HepG2 (cell line): ENCODE results near the gene FZD4. TPM values are rescaled to one million over a fixed set of nuclear protein-coding genes. Genes with fewer than 3 reads are reported as not detected.

ENCODE experiments used
- ATAC-seq: fragments of 200-7000 bp; cut with Tn5 transposase; 3 replicates; pipeline ENCODE4 v1.9.1; 2020; ENCODE audit warnings: mild to moderate bottlenecking, moderate library complexity
- BruUV-seq: library from RNA; stranded (reverse); fragments of 400-500 nt; replicated peaks from 2 replicates; lab custom pipeline; 2021; lab: Mats Ljungman, UMichigan
- CTCF ChIA-PET: fragments of 300-600 bp; formaldehyde crosslinking; extraction: SDS; loops from one replicate; lab custom pipeline; 2021; ENCODE audit warnings: low total read pairs, inconsistent platforms, low intra/inter-chr PET ratio; lab: Yijun Ruan, JAX
- POLR2A ChIA-PET: fragments of 350-600 bp; sonication (Branson Sonifier 250); formaldehyde crosslinking; loops from one replicate; lab custom pipeline; 2020; ENCODE audit warnings: antibody characterized with exemption, inconsistent platforms; lab: Yijun Ruan, JAX
- DNase-seq: peaks from one replicate; pipeline ENCODE4 v3.0.0-alpha.2; 2015; ENCODE audit warnings: low spot score
- FAIRE-seq: peaks from 3 replicates; lab custom pipeline; 2011; peaks lifted over from hg19 to GRCh38; lab: Jason Lieb, UNC
- H2AFZ ChIP-seq: one replicate; pipeline ENCODE4 v1.6.1; 2011; ENCODE audit warnings: low read length, inconsistent platforms
- H3K27ac ChIP-seq: fragments of 300-600 bp; 3 replicates; pipeline ENCODE4 v1.8.0; 2011; ENCODE audit warnings: mixed run types, mild to moderate bottlenecking, mixed read lengths, low read length, inconsistent platforms; ENCODE audit not compliant: insufficient read depth; ENCODE audit errors: extremely low read length
- H3K27me3 ChIP-seq, 2 experiments: fragments of 200-600 bp in 1 of 2; 2 replicates in 1 of 2; 3 replicates in 1 of 2; pipeline versions ENCODE4 v1.6.0 to v1.8.0; 2011; ENCODE audit warnings: low read length in 2 of 2, mild to moderate bottlenecking in 2 of 2, moderate library complexity in 2 of 2, inconsistent platforms in 1 of 2; ENCODE audit not compliant: insufficient read depth in 2 of 2, control insufficient read depth in 1 of 2
- H3K36me3 ChIP-seq, 2 experiments: fragments of 200-600 bp in 1 of 2; replicated peaks in 1 of 2; 2 replicates in 1 of 2; 3 replicates in 1 of 2; pipeline versions ENCODE4 v1.5.1 to v1.8.0; 2011; ENCODE audit warnings: low read length in 2 of 2, inconsistent platforms in 1 of 2; ENCODE audit not compliant: insufficient read depth in 2 of 2, control insufficient read depth in 1 of 2
- H3K4me1 ChIP-seq: 2 replicates; pipeline ENCODE4 v1.5.1; 2012; ENCODE audit warnings: low read length, inconsistent platforms; ENCODE audit not compliant: insufficient read depth
- H3K4me2 ChIP-seq: 2 replicates; pipeline ENCODE4 v1.6.0; 2011; ENCODE audit warnings: low read depth, low read length, inconsistent platforms
- H3K4me3 ChIP-seq, 3 experiments: fragments of 200-600 bp in 1 of 3; sonication (generic), shearing (Covaris generic) in 1 of 3; replicated peaks in 1 of 3; 2 replicates each; pipeline ENCODE4 v1.5.1; 2011 to 2016; ENCODE audit warnings: low read length in 3 of 3, inconsistent platforms in 2 of 3, low read depth in 2 of 3, mild to moderate bottlenecking in 2 of 3, control low read depth in 1 of 3, mixed read lengths in 1 of 3; ENCODE audit not compliant: insufficient read depth in 1 of 3
- H3K79me2 ChIP-seq: one replicate; pipeline ENCODE4 v1.6.1; 2011; ENCODE audit warnings: low read length, inconsistent platforms; ENCODE audit not compliant: insufficient read depth
- H3K9ac ChIP-seq: 2 replicates; pipeline ENCODE4 v1.6.0; 2011; ENCODE audit warnings: mild to moderate bottlenecking, low read depth, low read length, inconsistent platforms; ENCODE audit not compliant: insufficient read depth
- H3K9me3 ChIP-seq: 2 replicates; pipeline ENCODE4 v1.5.1; 2012; ENCODE audit warnings: mild to moderate bottlenecking, low read length
- H4K20me1 ChIP-seq: 2 replicates; pipeline ENCODE4 v1.6.0; 2011; ENCODE audit warnings: inconsistent platforms, mild to moderate bottlenecking, low read length, moderate library complexity; ENCODE audit not compliant: insufficient read depth
- ATF6 ChIP-seq: sonication (generic); formaldehyde crosslinking; conservative IDR thresholded peaks from 2 replicates; pipeline ENCODE4 v1.4.0; 2020; ENCODE audit warnings: missing genetic modification reagents
- BCLAF1 ChIP-seq: fragments of 450-650 bp; IDR thresholded peaks from 2 replicates; pipeline ENCODE4 v1.6.1; 2017; ENCODE audit warnings: mild to moderate bottlenecking
- HNF4A ChIP-seq: sonication (generic); formaldehyde crosslinking; IDR thresholded peaks from 2 replicates; pipeline ENCODE4 v1.4.0; 2020; ENCODE audit warnings: missing genetic modification reagents
- JUND ChIP-seq: sonication (generic); formaldehyde crosslinking; IDR thresholded peaks from 2 replicates; pipeline ENCODE4 v1.8.0; 2022; ENCODE audit warnings: mild to moderate bottlenecking, missing genetic modification reagents
- KAT2B ChIP-seq: fragments of 150-350 bp; IDR thresholded peaks from 2 replicates; pipeline ENCODE4 v1.6.1; 2014; ENCODE audit warnings: low read depth, low read length, borderline replicate concordance
- SMARCE1 ChIP-seq: fragments of 450-650 bp; IDR thresholded peaks from 2 replicates; pipeline ENCODE4 v1.6.1; 2017; ENCODE audit warnings: borderline replicate concordance
- TBX2 ChIP-seq: sonication (generic); formaldehyde crosslinking; IDR thresholded peaks from 2 replicates; pipeline ENCODE4 v1.5.0; 2020; ENCODE audit warnings: missing genetic modification reagents, mild to moderate bottlenecking, borderline replicate concordance
- ZMAT3 ChIP-seq: sonication (generic); formaldehyde crosslinking; conservative IDR thresholded peaks from 2 replicates; pipeline ENCODE4 v1.7.0; 2021; ENCODE audit warnings: missing genetic modification reagents
- ZNF121 ChIP-seq: sonication (generic); formaldehyde crosslinking; IDR thresholded peaks from 2 replicates; pipeline ENCODE4 v1.5.0; 2020; ENCODE audit warnings: mild to moderate bottlenecking, missing genetic modification reagents
- ZNF329 ChIP-seq: sonication (generic); formaldehyde crosslinking; IDR thresholded peaks from 2 replicates; pipeline ENCODE4 v1.9.0; 2021; ENCODE audit warnings: low read depth, mild to moderate bottlenecking, missing genetic modification reagents
- ZNF382 ChIP-seq: sonication (generic); formaldehyde crosslinking; IDR thresholded peaks from 2 replicates; pipeline ENCODE4 v1.5.0; 2020; ENCODE audit warnings: missing genetic modification reagents, mild to moderate bottlenecking, borderline replicate concordance
- ZNF569 ChIP-seq: sonication (generic); formaldehyde crosslinking; IDR thresholded peaks from 2 replicates; pipeline ENCODE4 v1.5.0; 2020; ENCODE audit warnings: mild to moderate bottlenecking, missing genetic modification reagents, moderate library complexity, borderline replicate concordance
- ZNF761 ChIP-seq: sonication (generic); formaldehyde crosslinking; conservative IDR thresholded peaks from 2 replicates; pipeline ENCODE4 v1.4.0; 2020; ENCODE audit warnings: mild to moderate bottlenecking, missing genetic modification reagents
- ZNF768 ChIP-seq: sonication (generic); formaldehyde crosslinking; IDR thresholded peaks from 2 replicates; pipeline ENCODE4 v1.4.0; 2020; ENCODE audit warnings: missing genetic modification reagents
- WGBS: methylation state at CpG from one replicate; pipeline ENCODE4 v1.1.6; 2017; ENCODE audit warnings: low lambda C conversion rate; 5-methylcytosine and 5-hydroxymethylcytosine counted together
- in situ Hi-C: cut with HindIII; loops from 2 replicates; pipeline ENCODE4 v1.10.0; 2017; ENCODE audit warnings: low pct_unique_long_range_greater_than_20kb; ENCODE audit not compliant: extremely low pct_ligation_motif_present
- intact Hi-C: fragments of 100-400 bp; cut with micrococcal nuclease; formaldehyde crosslinking; loops from one replicate; pipeline ENCODE4 v1.10.0; 2022; ENCODE audit not compliant: unreplicated experiment
- polyA plus RNA-seq, 8 experiments: library from polyadenylated mRNA; depleted of rRNA in 3 of 8; stranded (reverse) in 7 of 8; unstranded in 1 of 8; fragments of >200 nt; fragmentation: Illumina TruSeq in 4 of 8; extraction: Trizol in 4 of 8; gene quantifications; 2 replicates each; pipeline versions ENCODE4 v1.2.1 to v1.2.3, GENCODE V29; 2011 to 2016; ENCODE audit warnings: low read depth in 4 of 8, missing spikeins in 1 of 8, mixed read lengths in 1 of 8; ENCODE audit not compliant: insufficient read depth in 1 of 8
- total RNA-seq, 5 experiments: library from RNA; depleted of rRNA; stranded (reverse); fragments of >200 nt; fragmentation: Illumina TruSeq; extraction: Trizol; gene quantifications; 2 replicates each; pipeline ENCODE4 v1.2.3, GENCODE V29; 2016; ENCODE audit warnings: low read depth in 1 of 5
- TF ChIP-seq, protein P1 (sequence below): sonication (generic); formaldehyde crosslinking; IDR thresholded peaks from 2 replicates; pipeline ENCODE4 v1.4.0; 2020; ENCODE audit warnings: missing genetic modification reagents

Gene FZD4
- total and polyA plus RNA-seq, 2 of the 13 experiments (the other 11 are each of a cell fraction or from before 2014, with no cell fraction given) = 46.5 to 70.4 TPM

DNA sequence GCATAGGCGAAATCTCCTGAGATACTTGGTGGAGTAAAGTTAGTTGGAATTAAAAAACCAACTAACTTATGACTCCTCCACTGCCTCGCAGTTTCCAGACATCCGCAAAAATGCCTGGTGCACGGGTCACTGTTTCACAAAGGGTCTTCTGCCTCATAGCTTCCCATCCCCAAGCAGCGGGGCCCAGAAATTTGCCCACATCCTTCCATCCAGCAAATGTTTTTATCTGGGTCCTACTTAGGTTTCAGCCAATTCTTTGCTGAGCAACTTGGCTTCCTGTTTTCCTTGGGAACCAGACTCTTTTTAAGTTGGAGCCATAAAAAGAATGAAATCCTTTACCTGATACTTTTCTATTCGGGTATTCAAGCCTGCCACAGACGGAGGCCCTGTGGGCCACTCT is 36.2 kb downstream of the FZD4 start:
- Histone ChIP-seq H3K79me2 (no peaks in the 10 kb centered on the region), H3K9ac (no peak overlapping the region), H4K20me1 (no peaks in the 10 kb centered on the region), H3K27ac (no peak overlapping the region), H2AFZ (no peak overlapping the region), H3K9me3 (no peaks in the 10 kb centered on the region), H3K4me3 (no peak overlapping the region), H3K27me3 (no peaks in the 10 kb centered on the region), H3K4me1 (peaks cover 9% of the 10 kb centered on the region), H3K4me2 (no peak overlapping the region), H3K36me3 (no peaks in the 10 kb centered on the region)
- in situ Hi-C loops = no loop called here
- intact Hi-C loops = loop anchor here (1.0 kb wide), 1 partner anchor 49 kb away; no protein-coding TSS in a partner anchor
- DNase-seq (no peak), ATAC-seq (no peak), FAIRE-seq (no peak)
- no TSS peak for BruUV-seq
- POLR2A ChIA-PET = no interaction called here
- CTCF ChIA-PET = interaction anchor here (0.9 to 3.6 kb wide), 2 partner anchors 49 to 463 kb away, joined by 3 to 25 read pairs; no protein-coding TSS in a partner anchor
- 48% methylated on average over 7 of the region's 7 CpGs for WGBS
- no peak for TF ChIP-seq ZNF761 (CRISPR knock-in tag)
- no peak for TF ChIP-seq ZNF121 (CRISPR knock-in tag)
- TF ChIP-seq KAT2B = no peak
- no peak for TF ChIP-seq ZNF569 (CRISPR knock-in tag)
- TF ChIP-seq SMARCE1 = no peak
- no peak for TF ChIP-seq ZNF382 (CRISPR knock-in tag)

- in situ Hi-C loops (no loop called here), intact Hi-C loops (no loop called here)
- Histone ChIP-seq H3K27me3 (no peaks in the 10 kb centered on the region), H3K4me2 (no peak overlapping the region), H3K4me1 (peaks cover 4% of the 10 kb centered on the region), H3K9ac (no peak overlapping the region), H2AFZ (no peak overlapping the region), H3K36me3 (no peaks in the 10 kb centered on the region), H3K9me3 (no peaks in the 10 kb centered on the region), H3K27ac (no peak overlapping the region), H3K79me2 (no peaks in the 10 kb centered on the region), H3K4me3 (no peak overlapping the region), H4K20me1 (no peaks in the 10 kb centered on the region)
- no TSS peak for BruUV-seq
- CTCF ChIA-PET = interaction anchor here (3.6 kb wide), 1 partner anchor 49 kb away, joined by 25 read pairs; no protein-coding TSS in a partner anchor
- DNase-seq (no peak), FAIRE-seq (no peak), ATAC-seq (no peak)
- POLR2A ChIA-PET = no interaction called here
- 37% methylated on average over 2 of the region's 2 CpGs for WGBS
- no peak for TF ChIP-seq TBX2 (CRISPR knock-in tag)
- TF ChIP-seq JUND (CRISPR knock-in tag) = no peak
- TF ChIP-seq ATF6 = no peak
- no peak for TF ChIP-seq BCLAF1
- no peak for TF ChIP-seq ZNF329 (CRISPR knock-in tag)
- TF ChIP-seq, protein P1, sequence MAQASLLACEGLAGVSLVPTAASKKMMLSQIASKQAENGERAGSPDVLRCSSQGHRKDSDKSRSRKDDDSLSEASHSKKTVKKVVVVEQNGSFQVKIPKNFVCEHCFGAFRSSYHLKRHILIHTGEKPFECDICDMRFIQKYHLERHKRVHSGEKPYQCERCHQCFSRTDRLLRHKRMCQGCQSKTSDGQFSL (CRISPR knock-in tag) = no peak
- no peak for TF ChIP-seq ZMAT3 (CRISPR knock-in tag)
- no peak for TF ChIP-seq HNF4A (CRISPR knock-in tag)
- no peak for TF ChIP-seq ZNF768 (CRISPR knock-in tag)
Observed at GRCh38 chr11:86918496-86918895, 36.7 kb downstream of the FZD4 start.
